ENCODE results near the gene AREL1. TPM values are rescaled to one million over a fixed set of nuclear protein-coding genes. Genes with fewer than 3 reads are reported as not detected.

Gene AREL1
- total RNA-seq, 2 donors from 2014 or later: 14.8 to 51.2 TPM

DNA sequence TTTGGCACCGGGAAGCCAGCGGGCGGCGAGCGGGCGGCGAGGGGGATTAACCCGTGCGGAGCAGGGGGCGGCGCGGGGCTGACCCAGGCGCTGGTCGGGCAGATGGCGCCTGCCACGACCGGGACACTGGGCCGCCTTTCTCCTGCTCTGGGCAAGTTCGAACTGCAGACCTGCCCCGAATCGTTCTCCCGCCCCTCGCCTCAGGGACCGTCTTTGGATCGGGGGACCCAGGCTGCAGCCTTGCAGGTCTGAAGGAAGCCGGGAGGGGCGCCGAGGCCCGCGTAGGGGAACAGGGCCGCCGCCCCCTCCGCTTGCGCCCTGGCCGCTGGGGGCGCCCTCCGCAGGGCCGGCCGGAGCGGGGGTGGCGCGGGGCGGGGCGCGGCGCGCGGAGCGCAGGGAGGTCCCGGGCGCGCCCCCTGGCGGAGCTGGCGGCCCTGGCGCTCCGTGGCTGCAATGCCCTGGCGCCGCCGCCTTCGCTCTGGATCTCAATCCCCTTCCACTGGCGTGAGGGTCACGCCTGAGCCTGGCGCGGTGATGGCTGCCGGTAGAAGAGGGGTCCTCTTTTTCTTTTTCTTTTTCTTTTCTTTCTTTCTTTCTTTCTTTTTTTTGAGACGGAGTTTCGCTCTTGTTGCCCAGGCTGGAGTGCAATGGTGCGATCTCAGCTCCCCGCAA lies 100.4 kb downstream of the AREL1 start:
- DNase-seq (ENCODE audit: low spot score): peak; percentile 65
- Histone ChIP-seq H3K4me1 (replicated peaks) (no peaks in the 10 kb centered on the region), H3K27me3 (replicated peaks; ENCODE audit: insufficient read depth) (peaks cover 4% of the 10 kb centered on the region), H3K27ac (peak overlapping the region; percentile 49 to 55), H3K9me3 (no peaks in the 10 kb centered on the region), H3K36me3 (no peaks in the 10 kb centered on the region), H3K4me3 (peak overlapping the region; percentile 46 to 59)
- WGBS: 6% methylated on average over 69 of the region's 69 CpGs
- intact Hi-C loops (cut with DNase I): loop anchor here (2.0 to 10.0 kb wide), 4 partner anchors 100 to 248 kb away; partner anchors contain the start of genes AREL1, FCF1 and YLPM1
- TF ChIP-seq, protein P1, sequence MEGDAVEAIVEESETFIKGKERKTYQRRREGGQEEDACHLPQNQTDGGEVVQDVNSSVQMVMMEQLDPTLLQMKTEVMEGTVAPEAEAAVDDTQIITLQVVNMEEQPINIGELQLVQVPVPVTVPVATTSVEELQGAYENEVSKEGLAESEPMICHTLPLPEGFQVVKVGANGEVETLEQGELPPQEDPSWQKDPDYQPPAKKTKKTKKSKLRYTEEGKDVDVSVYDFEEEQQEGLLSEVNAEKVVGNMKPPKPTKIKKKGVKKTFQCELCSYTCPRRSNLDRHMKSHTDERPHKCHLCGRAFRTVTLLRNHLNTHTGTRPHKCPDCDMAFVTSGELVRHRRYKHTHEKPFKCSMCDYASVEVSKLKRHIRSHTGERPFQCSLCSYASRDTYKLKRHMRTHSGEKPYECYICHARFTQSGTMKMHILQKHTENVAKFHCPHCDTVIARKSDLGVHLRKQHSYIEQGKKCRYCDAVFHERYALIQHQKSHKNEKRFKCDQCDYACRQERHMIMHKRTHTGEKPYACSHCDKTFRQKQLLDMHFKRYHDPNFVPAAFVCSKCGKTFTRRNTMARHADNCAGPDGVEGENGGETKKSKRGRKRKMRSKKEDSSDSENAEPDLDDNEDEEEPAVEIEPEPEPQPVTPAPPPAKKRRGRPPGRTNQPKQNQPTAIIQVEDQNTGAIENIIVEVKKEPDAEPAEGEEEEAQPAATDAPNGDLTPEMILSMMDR (IDR thresholded peaks at IDR 0.05): peak; percentile 43 to 88 (median 72)
- TF ChIP-seq POLR2A (IDR thresholded peaks at IDR 0.05): peak; percentile 18
- TF ChIP-seq POLR2AphosphoS5 (IDR thresholded peaks at IDR 0.05): no peak

DNA sequence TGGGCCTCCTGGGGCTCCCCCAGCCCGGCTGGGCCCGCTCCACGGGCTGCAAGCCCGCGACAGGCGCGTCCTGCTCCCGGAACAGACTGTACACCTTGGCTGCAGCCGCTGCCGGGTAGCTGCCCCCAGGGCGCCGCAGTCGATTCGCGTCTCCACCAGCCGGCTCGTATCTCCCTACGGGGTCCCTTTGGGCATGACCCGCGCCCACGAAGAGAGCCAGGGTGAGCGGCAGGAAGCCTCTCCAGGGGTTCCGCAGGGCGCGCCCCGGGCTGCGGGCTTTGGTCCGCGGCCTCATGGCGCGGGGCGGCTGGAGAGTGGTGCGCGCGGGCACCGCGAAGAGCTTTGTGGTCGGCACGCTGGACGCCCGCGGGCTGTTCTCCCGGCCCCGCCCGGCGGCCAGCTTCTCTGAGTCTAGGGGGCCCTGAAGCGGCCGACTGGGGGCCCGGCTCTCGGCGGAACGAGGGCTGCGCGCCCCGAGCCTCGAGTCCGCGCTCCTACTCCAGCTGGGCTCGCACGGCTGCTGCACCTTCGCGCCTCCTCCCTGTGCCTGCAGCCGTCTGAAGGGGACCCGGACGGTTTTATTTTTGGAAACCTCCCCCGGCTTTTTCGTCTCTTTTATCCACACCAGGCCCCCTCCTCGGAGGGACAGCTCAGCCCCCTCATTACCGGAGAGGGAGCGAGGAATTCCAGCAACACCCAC lies 101.1 kb downstream of the AREL1 start, which contains the start of gene LTBP2:
TSS of gene LTBP2 (minus strand) at position 588 of the 700 bp plus-strand sequence. CDS start at position 295, 293 bp downstream.
- H3K4me1 ChIP-seq (replicated peaks): no peaks in the 10 kb centered on the region
- peak within 1 kb of the TSS; percentile 49 to 55 for H3K27ac ChIP-seq
- peaks cover 4% of the 10 kb centered on the region for H3K27me3 ChIP-seq (replicated peaks; ENCODE audit: insufficient read depth)
- WGBS: under 1% methylated on average over 49 of the region's 70 CpGs
- DNase-seq (ENCODE audit: low spot score): no peak
- no peak for TF ChIP-seq POLR2A (IDR thresholded peaks at IDR 0.05)
- TF ChIP-seq, protein P1 (IDR thresholded peaks at IDR 0.05): no peak
- no peak for TF ChIP-seq POLR2AphosphoS5 (IDR thresholded peaks at IDR 0.05)
- H3K4me3 ChIP-seq: peak within 1 kb of the TSS; percentile 46 to 59
- intact Hi-C loops (cut with DNase I): loop anchor here (2.0 to 10.0 kb wide), 4 partner anchors 101 to 247 kb away; partner anchors contain the start of genes AREL1, FCF1 and YLPM1
- H3K36me3 ChIP-seq: no peaks in the 10 kb centered on the region
- H3K9me3 ChIP-seq: no peaks in the 10 kb centered on the region

Small RNAs within 50 kb of the gene (small RNA-seq; reads per million reads assigned to genes)
- gene RF00409: 0 reads per million in 2 donors

Other genes with a start within 250 kb of the AREL1 start
- gene NPC2, start 219.8 kb downstream of the AREL1 start, total RNA-seq: 100 to 1,000 TPM; 625 to 762 TPM
- 10 to 100 TPM; 23.5 to 25.5 TPM for gene ISCA2, start 219.3 kb downstream of the AREL1 start, total RNA-seq
- gene LTBP2, start 100.8 kb downstream of the AREL1 start, total RNA-seq: 10 to 100 TPM; 47.0 to 90.7 TPM
- gene FCF1, start 64 bp upstream of the AREL1 start, total RNA-seq: 10 to 100 TPM; 24.2 to 26.0 TPM
- gene YLPM1, start 50.2 kb upstream of the AREL1 start, total RNA-seq: 10 to 100 TPM; 39.0 to 71.9 TPM
- not detected for gene PROX2, start 163.1 kb upstream of the AREL1 start, total RNA-seq
- gene DLST, start 168.8 kb upstream of the AREL1 start, total RNA-seq: 10 to 100 TPM; 44.9 to 93.0 TPM
- 10 to 100 TPM in 1 of 2 donors, 1 to 10 TPM in 1; 1.5 to 15.1 TPM for gene RPS6KL1, start 210.2 kb upstream of the AREL1 start, total RNA-seq
- 10 to 100 TPM in 1 of 2 donors, 1 to 10 TPM in 1; 7.9 to 16.2 TPM for gene PGF, start 242.5 kb upstream of the AREL1 start, total RNA-seq

Data from prostate gland (tissue), 2 donors.